ENCODE measurements around the gene BNC2.
"Not testable (repeated sequence)": the region's sequence is repeated elsewhere in the genome, so short reads cannot be mapped to it uniquely, and the experiment has no call there.

BNC2 gene

GRCh38 chr9:16484180-16484579, 386.3 kb downstream of the BNC2 start:
- no peak for DNase-seq

- DNase-seq = no peak
These were observed 387.7 kb downstream of the BNC2 start for GRCh38 chr9:16482764-16483163.

- DNase-seq = not testable (repeated sequence)
These were observed 389.9 kb downstream of the BNC2 start for GRCh38 chr9:16480584-16480983.

GRCh38 chr9:16475996-16476395, 394.5 kb downstream of the BNC2 start:
- DNase-seq = no peak

GRCh38 chr9:16475257-16475656, 395.2 kb downstream of the BNC2 start:
- no peak for DNase-seq

GRCh38 chr9:16469184-16469583, 401.3 kb downstream of the BNC2 start:
- DNase-seq = no peak

- no peak for DNase-seq
These were observed 408.6 kb downstream of the BNC2 start for GRCh38 chr9:16461851-16462250.

- no peak for DNase-seq
These were observed 409.2 kb downstream of the BNC2 start for GRCh38 chr9:16461137-16461840.

- DNase-seq = no peak
These were observed 409.8 kb downstream of the BNC2 start for GRCh38 chr9:16460696-16461095.

GRCh38 chr9:16459421-16460148, 410.9 kb downstream of the BNC2 start:
- peak; percentile 39 for DNase-seq

- no peak for DNase-seq
These were observed 411.6 kb downstream of the BNC2 start for GRCh38 chr9:16458696-16459420.

GRCh38 chr9:16455842-16456241, 414.6 kb downstream of the BNC2 start:
- no peak for DNase-seq

- no peak for DNase-seq
These were observed 417.1 kb downstream of the BNC2 start for GRCh38 chr9:16453390-16453789.

GRCh38 chr9:16450578-16450977, 419.9 kb downstream of the BNC2 start:
- DNase-seq = no peak

GRCh38 chr9:16450043-16450442, 420.4 kb downstream of the BNC2 start:
- no peak for DNase-seq

- no peak for DNase-seq
These were observed 421.3 kb downstream of the BNC2 start for GRCh38 chr9:16449076-16449730.

GRCh38 chr9:16447946-16448345, 422.5 kb downstream of the BNC2 start:
- DNase-seq = no peak

GRCh38 chr9:16446636-16447035, 423.8 kb downstream of the BNC2 start:
- DNase-seq = no peak

- DNase-seq = no peak
These were observed 425.1 kb downstream of the BNC2 start for GRCh38 chr9:16445141-16445920.

- no peak for DNase-seq
These were observed 427.8 kb downstream of the BNC2 start for GRCh38 chr9:16442622-16443021.

- no peak for DNase-seq
These were observed 428.7 kb downstream of the BNC2 start for GRCh38 chr9:16441791-16442190.

GRCh38 chr9:16438831-16439230, 431.6 kb downstream of the BNC2 start:
- not testable (repeated sequence) for DNase-seq
